ENCODE results near the gene SSMEM1.
"Not testable (repeated sequence)": the region's sequence is repeated elsewhere in the genome, so short reads cannot be mapped to it uniquely, and the experiment has no call there.

SSMEM1 gene

GRCh38 chr7:130227883-130228575 is 20.4 kb downstream of the SSMEM1 start:
- no peak overlapping the region for H3K27ac ChIP-seq (ENCODE audit: low read length)
- no peaks in the 10 kb centered on the region for H3K36me3 ChIP-seq (ENCODE audit: control insufficient read depth in 2 of 2, insufficient read depth in 2 of 2, low read length in 2 of 2)
- peaks cover 16% of the 10 kb centered on the region for H3K4me1 ChIP-seq (ENCODE audit: control insufficient read depth, insufficient read depth, low read length)
- H3K9ac ChIP-seq (ENCODE audit: low read length in 2 of 2): no peak overlapping the region
- H3K4me3 ChIP-seq (ENCODE audit: low read length in 2 of 2): no peak overlapping the region
- H3K9me3 ChIP-seq (ENCODE audit: control insufficient read depth in 2 of 2, low read length in 2 of 2): peaks cover 0 to 2% of the 10 kb centered on the region in 2 donors
- no peaks in the 10 kb centered on the region for H3K27me3 ChIP-seq (ENCODE audit: control insufficient read depth in 1 of 2, insufficient read depth in 2 of 2, low read length in 2 of 2)

- Histone ChIP-seq H3K9ac (ENCODE audit: low read length in 2 of 2) (no peak overlapping the region), H3K9me3 (ENCODE audit: control insufficient read depth in 2 of 2, low read length in 2 of 2) (peaks cover 0 to 2% of the 10 kb centered on the region in 2 donors), H3K4me1 (ENCODE audit: control insufficient read depth, insufficient read depth, low read length) (peaks cover 16% of the 10 kb centered on the region), H3K4me3 (ENCODE audit: low read length in 2 of 2) (no peak overlapping the region), H3K36me3 (ENCODE audit: control insufficient read depth in 2 of 2, insufficient read depth in 2 of 2, low read length in 2 of 2) (no peaks in the 10 kb centered on the region), H3K27me3 (ENCODE audit: control insufficient read depth in 1 of 2, insufficient read depth in 2 of 2, low read length in 2 of 2) (no peaks in the 10 kb centered on the region), H3K27ac (ENCODE audit: low read length) (peak overlapping the region; percentile 53)
These were observed 21.3 kb downstream of the SSMEM1 start for GRCh38 chr7:130228840-130229502.

GRCh38 chr7:130229981-130230380 is 22.3 kb downstream of the SSMEM1 start:
- not testable (repeated sequence) for H3K9ac ChIP-seq (ENCODE audit: low read length in 2 of 2); H3K4me3 ChIP-seq (ENCODE audit: low read length in 2 of 2); H3K27ac ChIP-seq (ENCODE audit: low read length); H3K9me3 ChIP-seq (ENCODE audit: control insufficient read depth in 2 of 2, low read length in 2 of 2); H3K27me3 ChIP-seq (ENCODE audit: control insufficient read depth in 1 of 2, insufficient read depth in 2 of 2, low read length in 2 of 2); H3K36me3 ChIP-seq (ENCODE audit: control insufficient read depth in 2 of 2, insufficient read depth in 2 of 2, low read length in 2 of 2)
- H3K4me1 ChIP-seq (ENCODE audit: control insufficient read depth, insufficient read depth, low read length): peaks cover 16% of the 10 kb centered on the region

- Histone ChIP-seq H3K4me3 (ENCODE audit: low read length in 2 of 2) (no peak overlapping the region), H3K4me1 (ENCODE audit: control insufficient read depth, insufficient read depth, low read length) (peaks cover 16% of the 10 kb centered on the region), H3K27ac (ENCODE audit: low read length) (no peak overlapping the region), H3K9ac (ENCODE audit: low read length in 2 of 2) (no peak overlapping the region), H3K36me3 (ENCODE audit: control insufficient read depth in 2 of 2, insufficient read depth in 2 of 2, low read length in 2 of 2) (no peaks in the 10 kb centered on the region), H3K9me3 (ENCODE audit: control insufficient read depth in 2 of 2, low read length in 2 of 2) (no peaks in the 10 kb centered on the region), H3K27me3 (ENCODE audit: control insufficient read depth in 1 of 2, insufficient read depth in 2 of 2, low read length in 2 of 2) (no peaks in the 10 kb centered on the region)
These were observed 24.1 kb downstream of the SSMEM1 start for GRCh38 chr7:130231792-130232191.

- H3K4me3 ChIP-seq (ENCODE audit: low read length in 2 of 2): no peak overlapping the region
- H3K9ac ChIP-seq (ENCODE audit: low read length in 2 of 2): no peak overlapping the region
- peaks cover 16% of the 10 kb centered on the region for H3K4me1 ChIP-seq (ENCODE audit: control insufficient read depth, insufficient read depth, low read length)
- H3K36me3 ChIP-seq (ENCODE audit: control insufficient read depth in 2 of 2, insufficient read depth in 2 of 2, low read length in 2 of 2): no peaks in the 10 kb centered on the region
- H3K9me3 ChIP-seq (ENCODE audit: control insufficient read depth in 2 of 2, low read length in 2 of 2): no peaks in the 10 kb centered on the region
- H3K27me3 ChIP-seq (ENCODE audit: control insufficient read depth in 1 of 2, insufficient read depth in 2 of 2, low read length in 2 of 2): no peaks in the 10 kb centered on the region
- no peak overlapping the region for H3K27ac ChIP-seq (ENCODE audit: low read length)
These were observed 24.5 kb downstream of the SSMEM1 start for GRCh38 chr7:130232209-130232608.

GRCh38 chr7:130234078-130234477 is 26.4 kb downstream of the SSMEM1 start:
- no peaks in the 10 kb centered on the region for H3K9me3 ChIP-seq (ENCODE audit: control insufficient read depth in 2 of 2, low read length in 2 of 2)
- H3K36me3 ChIP-seq (ENCODE audit: control insufficient read depth in 2 of 2, insufficient read depth in 2 of 2, low read length in 2 of 2): no peaks in the 10 kb centered on the region
- H3K4me1 ChIP-seq (ENCODE audit: control insufficient read depth, insufficient read depth, low read length): peaks cover 11% of the 10 kb centered on the region
- no peak overlapping the region for H3K27ac ChIP-seq (ENCODE audit: low read length)
- no peak overlapping the region for H3K9ac ChIP-seq (ENCODE audit: low read length in 2 of 2)
- no peaks in the 10 kb centered on the region for H3K27me3 ChIP-seq (ENCODE audit: control insufficient read depth in 1 of 2, insufficient read depth in 2 of 2, low read length in 2 of 2)
- no peak overlapping the region for H3K4me3 ChIP-seq (ENCODE audit: low read length in 2 of 2)

- H3K27me3 ChIP-seq (ENCODE audit: control insufficient read depth in 1 of 2, insufficient read depth in 2 of 2, low read length in 2 of 2); H3K9me3 ChIP-seq (ENCODE audit: control insufficient read depth in 2 of 2, low read length in 2 of 2); H3K27ac ChIP-seq (ENCODE audit: low read length); H3K4me1 ChIP-seq (ENCODE audit: control insufficient read depth, insufficient read depth, low read length); H3K4me3 ChIP-seq (ENCODE audit: low read length in 2 of 2); H3K36me3 ChIP-seq (ENCODE audit: control insufficient read depth in 2 of 2, insufficient read depth in 2 of 2, low read length in 2 of 2); H3K9ac ChIP-seq (ENCODE audit: low read length in 2 of 2): not testable (repeated sequence)
These were observed 28.7 kb downstream of the SSMEM1 start for GRCh38 chr7:130236361-130236760.

- H3K9me3 ChIP-seq (ENCODE audit: control insufficient read depth in 2 of 2, low read length in 2 of 2): no peaks in the 10 kb centered on the region
- H3K4me3 ChIP-seq (ENCODE audit: low read length in 2 of 2): no peak overlapping the region
- no peak overlapping the region for H3K27ac ChIP-seq (ENCODE audit: low read length)
- no peaks in the 10 kb centered on the region for H3K27me3 ChIP-seq (ENCODE audit: control insufficient read depth in 1 of 2, insufficient read depth in 2 of 2, low read length in 2 of 2)
- no peak overlapping the region for H3K9ac ChIP-seq (ENCODE audit: low read length in 2 of 2)
- H3K36me3 ChIP-seq (ENCODE audit: control insufficient read depth in 2 of 2, insufficient read depth in 2 of 2, low read length in 2 of 2): no peaks in the 10 kb centered on the region
- no peaks in the 10 kb centered on the region for H3K4me1 ChIP-seq (ENCODE audit: control insufficient read depth, insufficient read depth, low read length)
These were observed 32.6 kb downstream of the SSMEM1 start for GRCh38 chr7:130240240-130240639.

GRCh38 chr7:130242198-130243014 is 34.7 kb downstream of the SSMEM1 start:
- no peaks in the 10 kb centered on the region for H3K27me3 ChIP-seq (ENCODE audit: control insufficient read depth in 1 of 2, insufficient read depth in 2 of 2, low read length in 2 of 2)
- no peaks in the 10 kb centered on the region for H3K36me3 ChIP-seq (ENCODE audit: control insufficient read depth in 2 of 2, insufficient read depth in 2 of 2, low read length in 2 of 2)
- H3K4me3 ChIP-seq (ENCODE audit: low read length in 2 of 2): no peak overlapping the region
- no peak overlapping the region for H3K9ac ChIP-seq (ENCODE audit: low read length in 2 of 2)
- no peaks in the 10 kb centered on the region for H3K4me1 ChIP-seq (ENCODE audit: control insufficient read depth, insufficient read depth, low read length)
- no peak overlapping the region for H3K27ac ChIP-seq (ENCODE audit: low read length)
- no peaks in the 10 kb centered on the region for H3K9me3 ChIP-seq (ENCODE audit: control insufficient read depth in 2 of 2, low read length in 2 of 2)

GRCh38 chr7:130243486-130243885 is 35.8 kb downstream of the SSMEM1 start:
- H3K9ac ChIP-seq (ENCODE audit: low read length in 2 of 2); H3K4me3 ChIP-seq (ENCODE audit: low read length in 2 of 2); H3K9me3 ChIP-seq (ENCODE audit: control insufficient read depth in 2 of 2, low read length in 2 of 2); H3K27ac ChIP-seq (ENCODE audit: low read length); H3K27me3 ChIP-seq (ENCODE audit: control insufficient read depth in 1 of 2, insufficient read depth in 2 of 2, low read length in 2 of 2); H3K4me1 ChIP-seq (ENCODE audit: control insufficient read depth, insufficient read depth, low read length); H3K36me3 ChIP-seq (ENCODE audit: control insufficient read depth in 2 of 2, insufficient read depth in 2 of 2, low read length in 2 of 2): not testable (repeated sequence)

GRCh38 chr7:130246491-130246890 is 38.8 kb downstream of the SSMEM1 start:
- not testable (repeated sequence) for H3K27ac ChIP-seq (ENCODE audit: low read length); H3K4me1 ChIP-seq (ENCODE audit: control insufficient read depth, insufficient read depth, low read length); H3K9me3 ChIP-seq (ENCODE audit: control insufficient read depth in 2 of 2, low read length in 2 of 2); H3K9ac ChIP-seq (ENCODE audit: low read length in 2 of 2); H3K4me3 ChIP-seq (ENCODE audit: low read length in 2 of 2); H3K36me3 ChIP-seq (ENCODE audit: control insufficient read depth in 2 of 2, insufficient read depth in 2 of 2, low read length in 2 of 2); H3K27me3 ChIP-seq (ENCODE audit: control insufficient read depth in 1 of 2, insufficient read depth in 2 of 2, low read length in 2 of 2)
